H1 (cell line): ENCODE results near the gene TBCD. TPM values are rescaled to one million over a fixed set of nuclear protein-coding genes. Genes with fewer than 3 reads are reported as not detected.

Source experiments
- CTCF ChIA-PET: fragments of 300-600 bp; sonication (Branson Sonifier 250); formaldehyde crosslinking; loops from one replicate; lab custom pipeline; 2021; ENCODE audit not compliant: partially characterized antibody; lab: Charles Lee
- POLR2A ChIA-PET: fragments of 300-600 bp; sonication (Branson Sonifier 250); formaldehyde crosslinking; loops from one replicate; lab custom pipeline; 2021; ENCODE audit warnings: inconsistent platforms; ENCODE audit not compliant: partially characterized antibody; lab: Charles Lee
- DNase-seq, 2 experiments: peaks; one replicate each; pipeline versions ENCODE4 v3.0.0 to v3.0.0-alpha.2; 2010 to 2022; ENCODE audit warnings: low spot score in 2 of 2, low read depth in 1 of 2, mixed read lengths in 1 of 2
- FAIRE-seq: peaks from 2 replicates; lab custom pipeline; 2011; peaks lifted over from hg19 to GRCh38; lab: Jason Lieb, UNC
- H2AFZ ChIP-seq: 2 replicates; pipeline ENCODE4 v1.8.1; 2012; ENCODE audit warnings: low read length, inconsistent platforms
- H2AK5ac ChIP-seq: 2 replicates; pipeline ENCODE4 v1.6.1; 2013; ENCODE audit warnings: low read depth, low read length
- H2BK120ac ChIP-seq: replicated peaks from 2 replicates; pipeline ENCODE3; 2013; ENCODE audit warnings: low read depth, low read length, inconsistent platforms
- H2BK12ac ChIP-seq: 2 replicates; pipeline ENCODE4 v1.6.1; 2013; ENCODE audit warnings: low read depth, low read length
- H2BK15ac ChIP-seq: 2 replicates; pipeline ENCODE4 v1.6.1; 2013; ENCODE audit warnings: low read length
- H2BK20ac ChIP-seq: 2 replicates; pipeline ENCODE4 v1.6.1; 2013; ENCODE audit warnings: low read length
- H2BK5ac ChIP-seq: 2 replicates; pipeline ENCODE4 v1.6.1; 2013; ENCODE audit warnings: low read depth, low read length
- H3K14ac ChIP-seq: 2 replicates; pipeline ENCODE4 v1.6.1; 2013; ENCODE audit warnings: inconsistent platforms; ENCODE audit not compliant: insufficient read length
- H3K18ac ChIP-seq: 2 replicates; pipeline ENCODE4 v1.6.1; 2013; ENCODE audit warnings: low read length; ENCODE audit errors: extremely low read depth
- H3K23ac ChIP-seq: 2 replicates; pipeline ENCODE4 v1.6.1; 2013; ENCODE audit warnings: inconsistent platforms; ENCODE audit not compliant: insufficient read length
- H3K23me2 ChIP-seq: 2 replicates; pipeline ENCODE4 v1.6.1; 2013; ENCODE audit warnings: low read depth, low read length
- H3K27ac ChIP-seq: 2 replicates; pipeline ENCODE4 v1.6.1; 2011; ENCODE audit warnings: low read depth, low read length, inconsistent platforms
- H3K27me3 ChIP-seq, 4 experiments: replicated peaks in 1 of 4; 1 replicate in 1 of 4; 2 replicates in 3 of 4; pipeline versions ENCODE4 v1.6.1 to v1.8.1; 2011 to 2013; ENCODE audit warnings: low read length in 3 of 4, mild to moderate bottlenecking in 3 of 4, inconsistent platforms in 2 of 4, mixed read lengths in 2 of 4, moderate library complexity in 1 of 4; ENCODE audit not compliant: control insufficient read depth in 3 of 4, insufficient read depth in 3 of 4; ENCODE audit errors: extremely low read depth in 1 of 4
- H3K36me3 ChIP-seq, 4 experiments: 2 replicates each; pipeline versions ENCODE4 v1.6.1 to v1.8.1; 2011 to 2013; ENCODE audit warnings: mild to moderate bottlenecking in 4 of 4, low read length in 3 of 4, moderate library complexity in 2 of 4, control low read depth in 1 of 4, inconsistent platforms in 1 of 4; ENCODE audit not compliant: insufficient read depth in 4 of 4, control insufficient read depth in 2 of 4
- H3K4ac ChIP-seq: replicated peaks from 2 replicates; pipeline ENCODE3; 2013; ENCODE audit warnings: low read length, low read depth, mixed read lengths, inconsistent platforms; ENCODE audit not compliant: insufficient read length
- H3K4me1 ChIP-seq, 4 experiments: replicated peaks in 1 of 4; 1 replicate in 1 of 4; 2 replicates in 3 of 4; pipeline versions ENCODE4 v1.6.1 to v1.8.1; 2011 to 2013; ENCODE audit warnings: low read length in 3 of 4, inconsistent platforms in 2 of 4, mixed read lengths in 1 of 4; ENCODE audit not compliant: insufficient read depth in 4 of 4, control insufficient read depth in 3 of 4
- H3K4me2 ChIP-seq, 2 experiments: 2 replicates each; pipeline versions ENCODE4 v1.6.1 to v1.8.1; 2011 to 2013; ENCODE audit warnings: low read depth in 2 of 2, low read length in 2 of 2, control low read depth in 1 of 2, inconsistent platforms in 1 of 2, mild to moderate bottlenecking in 1 of 2; ENCODE audit not compliant: insufficient read depth in 1 of 2
- H3K4me3 ChIP-seq, 4 experiments: fragments of 200-600, 300-600 bp in 1 of 4; sonication (generic), shearing (Covaris generic), sonication (Bioruptor Twin) in 1 of 4; 2 replicates each; pipeline versions ENCODE4 v1.5.1 to v1.8.1; 2011 to 2016; ENCODE audit warnings: low read length in 4 of 4, low read depth in 3 of 4, control low read depth in 2 of 4, inconsistent platforms in 2 of 4, mild to moderate bottlenecking in 2 of 4, mixed read lengths in 1 of 4, moderate library complexity in 1 of 4; ENCODE audit not compliant: insufficient read depth in 2 of 4; ENCODE audit errors: extremely low read depth in 1 of 4
- H3K56ac ChIP-seq: replicated peaks from 2 replicates; pipeline ENCODE3; 2013; ENCODE audit warnings: low read depth, mild to moderate bottlenecking, mixed read lengths, low read length, inconsistent platforms; ENCODE audit not compliant: insufficient read length
- H3K79me1 ChIP-seq: 2 replicates; pipeline ENCODE4 v1.6.1; 2013; ENCODE audit warnings: low read depth, low read length, control low read depth
- H3K79me2 ChIP-seq, 2 experiments: 2 replicates each; pipeline versions ENCODE4 v1.6.1 to v1.8.1; 2012 to 2013; ENCODE audit warnings: low read length in 2 of 2, mild to moderate bottlenecking in 2 of 2, inconsistent platforms in 1 of 2; ENCODE audit not compliant: insufficient read depth in 2 of 2, control insufficient read depth in 1 of 2
- H3K9ac ChIP-seq, 4 experiments: replicated peaks in 1 of 4; 1 replicate in 1 of 4; 2 replicates in 3 of 4; pipeline versions ENCODE4 v1.6.1 to v1.8.1; 2011 to 2013; ENCODE audit warnings: low read depth in 3 of 4, low read length in 3 of 4, control low read depth in 2 of 4, mild to moderate bottlenecking in 2 of 4, moderate library complexity in 2 of 4, inconsistent platforms in 1 of 4; ENCODE audit errors: extremely low read depth in 1 of 4
- H3K9me3 ChIP-seq, 2 experiments: 2 replicates each; pipeline versions ENCODE4 v1.6.1 to v1.8.1; 2012 to 2013; ENCODE audit warnings: mild to moderate bottlenecking in 2 of 2, moderate library complexity in 2 of 2, control low read depth in 1 of 2, inconsistent platforms in 1 of 2, low read depth in 1 of 2, low read length in 1 of 2, mixed read lengths in 1 of 2; ENCODE audit not compliant: insufficient read depth in 2 of 2
- H4K20me1 ChIP-seq, 2 experiments: replicated peaks in 1 of 2; 2 replicates each; pipeline versions ENCODE3 to v1.8.1; 2011 to 2013; ENCODE audit warnings: inconsistent platforms in 2 of 2, low read length in 2 of 2, mild to moderate bottlenecking in 1 of 2; ENCODE audit not compliant: insufficient read depth in 2 of 2, control insufficient read depth in 1 of 2
- H4K5ac ChIP-seq: 2 replicates; pipeline ENCODE4 v1.6.1; 2013; ENCODE audit warnings: low read length, low read depth, mixed read lengths, inconsistent platforms; ENCODE audit not compliant: insufficient read length
- H4K8ac ChIP-seq: 2 replicates; pipeline ENCODE4 v1.8.0; 2013; ENCODE audit warnings: mild to moderate bottlenecking, moderate library complexity, low read length, inconsistent platforms; ENCODE audit not compliant: insufficient read depth; ENCODE audit errors: extremely low read depth
- H4K91ac ChIP-seq: replicated peaks from 2 replicates; pipeline ENCODE3; 2013; ENCODE audit warnings: low read length, mixed read lengths, inconsistent platforms; ENCODE audit not compliant: insufficient read length
- CREB1 ChIP-seq: IDR thresholded peaks from 2 replicates; pipeline ENCODE4 v1.6.1; 2012; ENCODE audit warnings: inconsistent platforms
- CTCF ChIP-seq, 3 experiments: IDR thresholded peaks; 1 replicate in 2 of 3; 2 replicates in 1 of 3; pipeline versions ENCODE4 v1.5.1 to v1.6.1; 2011; ENCODE audit warnings: low read length in 3 of 3, mild to moderate bottlenecking in 3 of 3, inconsistent platforms in 2 of 3, low read depth in 1 of 3, moderate library complexity in 1 of 3; ENCODE audit not compliant: insufficient read depth in 1 of 3; ENCODE audit errors: control extremely low read depth in 1 of 3
- HDAC6 ChIP-seq: IDR thresholded peaks from one replicate; pipeline ENCODE4 v1.7.1; 2012; ENCODE audit warnings: low read depth, mild to moderate bottlenecking, inconsistent platforms, low read length, moderate library complexity
- JUN ChIP-seq: IDR thresholded peaks from 2 replicates; pipeline ENCODE4 v1.6.1; 2011; ENCODE audit warnings: low read depth, mild to moderate bottlenecking, improper control_type of control experiment, low read length
- KDM5A ChIP-seq: fragments of 200-600 bp; IDR thresholded peaks from 2 replicates; pipeline ENCODE4 v1.7.1; 2012; ENCODE audit warnings: mild to moderate bottlenecking, low read length, inconsistent platforms, mixed read lengths
- RAD21 ChIP-seq, 2 experiments: IDR thresholded peaks in 1 of 2; conservative IDR thresholded peaks in 1 of 2; 2 replicates each; pipeline ENCODE4 v1.6.1; 2011; ENCODE audit warnings: low read depth in 2 of 2, low read length in 2 of 2, improper control_type of control experiment in 1 of 2, inconsistent platforms in 1 of 2, mild to moderate bottlenecking in 1 of 2, moderate library complexity in 1 of 2
- RNF2 ChIP-seq: fragments of 200-900, 300-1000 bp; sonication (generic); IDR thresholded peaks from 2 replicates; pipeline ENCODE4 v1.7.1; 2016; ENCODE audit warnings: borderline replicate concordance, low read depth, mild to moderate bottlenecking, antibody characterized with exemption, low read length; ENCODE audit not compliant: poor library complexity, severe bottlenecking; ENCODE audit errors: missing control alignments
- WGBS, 2 experiments: shearing (Covaris generic) in 1 of 2; methylation state at CpG; one replicate each; pipeline versions ENCODE4 v1.1.6 to v1.1.7; 2013 to 2015; ENCODE audit warnings: low lambda C conversion rate in 2 of 2, mixed read lengths in 2 of 2, inconsistent platforms in 1 of 2, low coverage in 1 of 2, missing lambda C conversion rate in 1 of 2; ENCODE audit not compliant: insufficient replicate concordance in 2 of 2, insufficient coverage in 1 of 2, insufficient read length in 1 of 2; ENCODE audit errors: extremely low coverage in 1 of 2, missing lambda C conversion rate in 1 of 2; 5-methylcytosine and 5-hydroxymethylcytosine counted together
- polyA plus RNA-seq, 7 experiments: library from polyadenylated mRNA; depleted of rRNA in 3 of 7; stranded (reverse) in 5 of 7; unstranded in 2 of 7; fragments of >200 nt in 5 of 7; fragments of 200-250 nt in 2 of 7; gene quantifications; 1 replicate in 5 of 7; 2 replicates in 1 of 7; 4 replicates in 1 of 7; pipeline versions ENCODE4 v1.2.1 to v1.2.3, GENCODE V29; 2011 to 2013; ENCODE audit warnings: missing spikeins in 2 of 7, mixed read lengths in 2 of 7
- total RNA-seq: library from RNA; stranded (reverse); fragmentation: NEBNext Ultra II Directional; extraction: Animal tissue kit (Norgen Biotek cat#: 25700); gene quantifications from 2 replicates; pipeline ENCODE4 v1.2.1, GENCODE V29; 2021
- TF ChIP-seq, protein P1 (sequence below): IDR thresholded peaks from 2 replicates; pipeline ENCODE4 v1.6.1; 2012; ENCODE audit warnings: inconsistent platforms

TBCD gene
- total and polyA plus RNA-seq, 2 of the 8 experiments (the other 6 are each of a cell fraction or from before 2014, with no cell fraction given): 118 to 162 TPM

DNA sequence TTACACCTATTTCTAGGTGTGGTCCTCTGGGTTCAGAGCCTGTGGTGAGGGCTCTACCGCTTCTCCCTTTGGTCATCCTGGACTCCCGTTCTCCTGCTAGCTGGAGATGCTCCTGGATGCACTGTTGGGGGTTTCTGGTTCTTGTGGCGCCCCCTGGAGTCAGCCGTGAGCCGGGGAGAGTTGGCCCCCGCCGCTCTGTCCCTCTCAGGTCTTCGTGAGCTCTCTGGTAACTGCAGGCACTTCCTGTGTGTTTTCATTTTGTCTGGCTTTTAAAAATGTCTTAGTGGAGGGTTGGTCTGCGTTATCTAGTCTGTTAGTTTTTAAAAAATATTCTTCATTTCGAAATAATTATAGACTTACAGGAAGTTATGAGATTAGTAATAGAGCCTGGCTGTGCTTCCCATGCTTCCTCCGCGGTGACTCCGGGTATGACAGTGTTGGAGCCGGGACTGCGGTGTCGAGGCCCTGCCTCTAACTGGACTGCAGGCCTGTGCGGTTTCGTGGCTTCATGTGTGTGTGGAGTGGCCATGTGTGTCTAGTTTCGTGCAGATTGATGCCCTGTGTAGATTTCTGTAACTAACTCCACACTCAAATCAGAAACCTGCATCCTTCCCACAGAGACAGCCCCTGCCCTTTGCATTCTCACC, 166.0 kb downstream of the TBCD start:
- no peak overlapping the region for H3K14ac ChIP-seq
- no peak overlapping the region for H3K4me3 ChIP-seq
- H2BK20ac ChIP-seq: no peak overlapping the region
- H4K5ac ChIP-seq: no peak overlapping the region
- no peaks in the 10 kb centered on the region for H3K79me2 ChIP-seq
- H3K9me3 ChIP-seq: no peaks in the 10 kb centered on the region; a peak in 1 of 4 replicates
- no peak overlapping the region for H3K9ac ChIP-seq
- H3K23me2 ChIP-seq: no peaks in the 10 kb centered on the region
- no peak overlapping the region for H4K91ac ChIP-seq
- H4K20me1 ChIP-seq: peaks cover 2% of the 10 kb centered on the region in 2 experiments
- no peak overlapping the region for H2BK15ac ChIP-seq
- no peak overlapping the region for H2AFZ ChIP-seq
- H2BK5ac ChIP-seq: no peak overlapping the region
- H3K27ac ChIP-seq: no peak overlapping the region
- peaks cover 2% of the 10 kb centered on the region; the same call in 1 of the 2 replicates for H3K79me1 ChIP-seq
- H3K27me3 ChIP-seq: no peaks in the 10 kb centered on the region
- no peak overlapping the region for H3K56ac ChIP-seq
- no peak overlapping the region for H4K8ac ChIP-seq
- no peak overlapping the region for H3K4me2 ChIP-seq
- no peak overlapping the region for H3K18ac ChIP-seq
- ChIA-PET CTCF (interaction anchor here (0.6 to 2.5 kb wide), 36 partner anchors 9 to 424 kb away, joined by 3 to 9 read pairs (median 4); no protein-coding TSS in a partner anchor), POLR2A (no interaction called here)
- 85% methylated on average over 18 of the region's 19 CpGs; no CpG with 5 or more reads in 1 of the 2 experiments for WGBS, 2 experiments
- H3K4ac ChIP-seq: no peak overlapping the region
- DNase-seq (peak in 1 of 2 experiments; percentile 77), FAIRE-seq (no peak)
- H2BK120ac ChIP-seq: no peak overlapping the region
- H3K36me3 ChIP-seq: peaks cover 0 to 10% (median 5%) of the 10 kb centered on the region in 4 experiments; a peak in 4 of 8 replicates
- H2AK5ac ChIP-seq: no peak overlapping the region
- no peak overlapping the region for H2BK12ac ChIP-seq
- H3K23ac ChIP-seq: no peak overlapping the region
- no peaks in the 10 kb centered on the region for H3K4me1 ChIP-seq
- TF ChIP-seq KDM5A (no peak), CREB1 (no peak), RAD21 (IDR thresholded peaks at IDR 0.05 in 1 of 2, conservative IDR thresholded peaks at IDR 0.05 in 1 of 2; ENCODE audit: low read depth in 2 of 2, low read length in 2 of 2) (peak; percentile 35 to 55), CTCF (IDR thresholded peaks at IDR 0.05; ENCODE audit: control extremely low read depth in 1 of 3, insufficient read depth in 1 of 3, low read depth in 1 of 3, low read length in 3 of 3) (peak; percentile 46 to 58 (median 54)), JUN (no peak), RNF2 (no peak), HDAC6 (no peak)
- TF ChIP-seq, protein P1, sequence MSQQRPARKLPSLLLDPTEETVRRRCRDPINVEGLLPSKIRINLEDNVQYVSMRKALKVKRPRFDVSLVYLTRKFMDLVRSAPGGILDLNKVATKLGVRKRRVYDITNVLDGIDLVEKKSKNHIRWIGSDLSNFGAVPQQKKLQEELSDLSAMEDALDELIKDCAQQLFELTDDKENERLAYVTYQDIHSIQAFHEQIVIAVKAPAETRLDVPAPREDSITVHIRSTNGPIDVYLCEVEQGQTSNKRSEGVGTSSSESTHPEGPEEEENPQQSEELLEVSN: no peak
